K562 (cell line): Measurements from ENCODE around the gene CD226. TPM values are rescaled to one million over a fixed set of nuclear protein-coding genes. Genes with fewer than 3 reads are reported as not detected.

ENCODE experiments used
- CHCHD3 ChIP-seq: fragments of 250-450 bp; sonication (Bioruptor Pico); IDR thresholded peaks from 2 replicates; pipeline ENCODE4 v2.1.2; 2022; ENCODE audit warnings: mild to moderate bottlenecking
- E4F1 ChIP-seq: fragments of 250-450 bp; sonication (Bioruptor Pico); IDR thresholded peaks from 2 replicates; pipeline ENCODE4 v1.5.0; 2021; ENCODE audit warnings: mild to moderate bottlenecking, borderline replicate concordance
- HDGF ChIP-seq: fragments of 450-650 bp; IDR thresholded peaks from 2 replicates; pipeline ENCODE4 v1.6.1; 2016
- LCOR ChIP-seq: sonication (generic); formaldehyde crosslinking; IDR thresholded peaks from 2 replicates; pipeline ENCODE4 v1.8.0; 2022; ENCODE audit warnings: mild to moderate bottlenecking, missing genetic modification reagents
- MITF ChIP-seq: IDR thresholded peaks from 2 replicates; pipeline ENCODE4 v1.6.1; 2014; ENCODE audit warnings: antibody characterized with exemption
- MTA1 ChIP-seq: fragments of 450-650 bp; IDR thresholded peaks from 2 replicates; pipeline ENCODE4 v1.6.1; 2017; ENCODE audit warnings: borderline replicate concordance
- NCOR1 ChIP-seq: fragments of 450-650 bp; IDR thresholded peaks from 2 replicates; pipeline ENCODE4 v1.6.1; 2016; ENCODE audit warnings: mild to moderate bottlenecking, moderate library complexity
- OTX1 ChIP-seq: fragments of 450-650 bp; formaldehyde crosslinking; IDR thresholded peaks from 2 replicates; pipeline ENCODE4 v1.4.0; 2022; ENCODE audit warnings: mild to moderate bottlenecking
- PRDM10 ChIP-seq: fragments of 450-650 bp; IDR thresholded peaks from 2 replicates; pipeline ENCODE4 v1.6.1; 2018; ENCODE audit not compliant: partially characterized antibody
- RBM17 ChIP-seq: fragments of 200-400 bp; formaldehyde crosslinking; IDR thresholded peaks from 2 replicates; pipeline ENCODE4 v1.6.1; 2017; ENCODE audit warnings: low read depth, mild to moderate bottlenecking, low read length, borderline replicate concordance
- THRB ChIP-seq: fragments of 450-650 bp; formaldehyde crosslinking; conservative IDR thresholded peaks from 2 replicates; pipeline ENCODE4 v1.4.0; 2022; ENCODE audit warnings: mild to moderate bottlenecking, missing genetic modification characterization
- TOE1 ChIP-seq, 2 experiments: fragments of 450-650 bp in 1 of 2; sonication (generic) in 1 of 2; formaldehyde crosslinking in 1 of 2; IDR thresholded peaks; 2 replicates each; pipeline versions ENCODE4 v1.7.1 to v1.8.0; 2016 to 2022; ENCODE audit warnings: borderline replicate concordance in 2 of 2, mild to moderate bottlenecking in 2 of 2, antibody characterized with exemption in 1 of 2, inconsistent platforms in 1 of 2, low read depth in 1 of 2, missing genetic modification reagents in 1 of 2, moderate library complexity in 1 of 2
- VEZF1 ChIP-seq: fragments of 200-800 bp; sonication (Bioruptor generic); IDR thresholded peaks from 2 replicates; pipeline ENCODE4 v1.6.1; 2017; ENCODE audit warnings: missing genetic modification characterization, missing compliant biosample characterization
- ZC3H8 ChIP-seq: fragments of 450-650 bp; IDR thresholded peaks from 2 replicates; pipeline ENCODE4 v1.6.1; 2017
- ZEB2 ChIP-seq: fragments of 450-650 bp; IDR thresholded peaks from 2 replicates; pipeline ENCODE4 v1.6.1; 2016
- ZKSCAN3 ChIP-seq: fragments of 250-450 bp; sonication (Bioruptor Pico); IDR thresholded peaks from 2 replicates; pipeline ENCODE4 v1.4.0; 2020
- ZNF695 ChIP-seq: fragments of 450-650 bp; formaldehyde crosslinking; IDR thresholded peaks from 2 replicates; pipeline ENCODE4 v1.4.0; 2020; ENCODE audit warnings: mild to moderate bottlenecking, moderate library complexity
- polyA plus RNA-seq, 8 experiments: library from polyadenylated mRNA; depleted of rRNA in 4 of 8; stranded (reverse) in 5 of 8; unstranded in 3 of 8; fragments of >200 nt; fragmentation: Nextera tagmentation in 2 of 8; fragmentation: Illumina TruSeq in 1 of 8; extraction: Ambion mirVana in 2 of 8; extraction: Trizol in 1 of 8; gene quantifications; 2 replicates each; pipeline versions ENCODE4 v1.2.1 to v1.2.3, GENCODE V29; 2011 to 2014; ENCODE audit warnings: inconsistent platforms in 1 of 8, missing spikeins in 1 of 8
- total RNA-seq, 7 experiments: library from RNA; depleted of rRNA in 6 of 7; stranded (reverse); fragments of >200 nt in 6 of 7; fragmentation: Illumina TruSeq in 2 of 7; extraction: Trizol in 2 of 7; gene quantifications; 2 replicates each; pipeline versions ENCODE4 v1.2.1 to v1.2.3, GENCODE V29; 2011 to 2021; ENCODE audit warnings: low replicate concordance in 1 of 7

The CD226 gene
- total and polyA plus RNA-seq, 9 of the 15 experiments (the other 6 are each of a cell fraction or from before 2014, with no cell fraction given) = 0.32 to 1.7 (median 0.80) TPM

GRCh38 chr18:69838620-69839411 is 108.9 kb downstream of the CD226 start (continued):
- TF ChIP-seq PRDM10 (peak; percentile 53), THRB (CRISPR knock-in tag) (no peak), E4F1 (CRISPR knock-in tag) (no peak), HDGF (0 out of 2 replicates have a peak, but pooled peaks have one; percentile 69), RBM17 (no peak), NCOR1 (no peak), MITF (no peak), TOE1 (IDR thresholded peaks at IDR 0.05; ENCODE audit: borderline replicate concordance) (peak; percentile 54; the same call in 1 of the 2 replicates), TOE1 (CRISPR knock-in tag; IDR thresholded peaks at IDR 0.05; ENCODE audit: borderline replicate concordance, low read depth) (no peak), OTX1 (peak; percentile 97), LCOR (no peak), ZKSCAN3 (CRISPR knock-in tag) (no peak), VEZF1 (CRISPR knock-in tag) (peak; percentile 34; the same call in 1 of the 2 replicates), ZNF695 (CRISPR knock-in tag) (no peak), ZEB2 (peak; percentile 44; the same call in 1 of the 2 replicates), CHCHD3 (CRISPR knock-in tag) (no peak), MTA1 (peak; percentile 69; the same call in 1 of the 2 replicates), ZC3H8 (no peak)
